K562 (cell line): ENCODE results near the gene NRM. TPM values are rescaled to one million over a fixed set of nuclear protein-coding genes. Genes with fewer than 3 reads are reported as not detected.

ENCODE experiments used
- ATAC-seq: fragments of 200-7000 bp; cut with Tn5 transposase; 3 replicates; pipeline ENCODE4 v1.9.1; 2020; ENCODE audit warnings: moderate library complexity
- BruUV-seq: library from RNA; stranded (reverse); fragments of 400-500 nt; replicated peaks from 2 replicates; lab custom pipeline; 2021; lab: Mats Ljungman, UMichigan
- CTCF ChIA-PET: fragments of 300-600 bp; formaldehyde crosslinking; extraction: SDS; loops from one replicate; lab custom pipeline; 2021; ENCODE audit warnings: low intra/inter-chr PET ratio; lab: Yijun Ruan, JAX
- POLR2A ChIA-PET: fragments of 300-600, 350-650 bp; sonication (Branson Sonifier 250); formaldehyde crosslinking; extraction: SDS; loops from one replicate; lab custom pipeline; 2021; ENCODE audit warnings: antibody characterized with exemption, inconsistent platforms; lab: Yijun Ruan, JAX
- DNase-seq, 4 experiments: peaks; one replicate each; pipeline versions ENCODE4 v3.0.0 to v3.0.0-alpha.2; 2011 to 2018; ENCODE audit warnings: low spot score in 3 of 4, mixed read lengths in 3 of 4; ENCODE audit errors: extremely low read depth in 1 of 4
- FAIRE-seq: peaks from 2 replicates; lab custom pipeline; 2011; peaks lifted over from hg19 to GRCh38; lab: Jason Lieb, UNC
- H2AFZ ChIP-seq: 2 replicates; pipeline ENCODE4 v1.6.0; 2011; ENCODE audit warnings: low read depth, low read length, control low read depth, inconsistent platforms
- H3K27ac ChIP-seq: fragments of 200-600 bp; 3 replicates; pipeline ENCODE4 v1.8.0; 2011; ENCODE audit warnings: low read depth, mild to moderate bottlenecking, control low read depth, inconsistent platforms, low read length, moderate library complexity, mixed read lengths; ENCODE audit errors: extremely low read depth
- H3K27me3 ChIP-seq, 2 experiments: fragments of 300-600 bp in 1 of 2; 2 replicates in 1 of 2; 3 replicates in 1 of 2; pipeline versions ENCODE4 v1.6.0 to v1.8.0; 2011; ENCODE audit warnings: inconsistent platforms in 2 of 2, low read length in 2 of 2, mild to moderate bottlenecking in 1 of 2, mixed read lengths in 1 of 2, moderate library complexity in 1 of 2; ENCODE audit not compliant: control insufficient read depth in 2 of 2, insufficient read depth in 2 of 2
- H3K36me3 ChIP-seq: fragments of 300-600 bp; 3 replicates; pipeline ENCODE4 v1.8.0; 2011; ENCODE audit warnings: mild to moderate bottlenecking, low read length, inconsistent platforms; ENCODE audit not compliant: control insufficient read depth, insufficient read depth
- H3K4me1 ChIP-seq, 2 experiments: fragments of 200-600 bp in 1 of 2; replicated peaks in 1 of 2; 2 replicates in 1 of 2; 3 replicates in 1 of 2; pipeline versions ENCODE4 v1.5.1 to v1.8.0; 2011; ENCODE audit warnings: inconsistent platforms in 2 of 2, low read length in 2 of 2, mild to moderate bottlenecking in 1 of 2, mixed read lengths in 1 of 2, moderate library complexity in 1 of 2; ENCODE audit not compliant: control insufficient read depth in 2 of 2, insufficient read depth in 2 of 2
- H3K4me2 ChIP-seq: 2 replicates; pipeline ENCODE4 v1.6.1; 2011; ENCODE audit warnings: low read length, control low read depth, inconsistent platforms, mixed read lengths; ENCODE audit not compliant: insufficient read depth
- H3K4me3 ChIP-seq: fragments of 200-600 bp; sonication (generic), shearing (Covaris generic); 2 replicates; pipeline ENCODE4 v1.5.1; 2016; ENCODE audit warnings: control low read depth, inconsistent platforms
- H3K79me2 ChIP-seq: fragments of 200-600 bp; 3 replicates; pipeline ENCODE4 v1.8.0; 2011; ENCODE audit warnings: low read length, inconsistent platforms; ENCODE audit not compliant: control insufficient read depth, insufficient read depth
- H3K9ac ChIP-seq, 2 experiments: 2 replicates each; pipeline versions ENCODE4 v1.6.0 to v1.6.1; 2011; ENCODE audit warnings: low read depth in 2 of 2, low read length in 2 of 2, control low read depth in 1 of 2, inconsistent platforms in 1 of 2, mild to moderate bottlenecking in 1 of 2, mixed read lengths in 1 of 2; ENCODE audit not compliant: insufficient read depth in 1 of 2
- H3K9me1 ChIP-seq: one replicate; pipeline ENCODE4 v1.6.0; 2011; ENCODE audit warnings: inconsistent platforms, mild to moderate bottlenecking, low read length, moderate library complexity; ENCODE audit not compliant: control insufficient read depth, insufficient read depth
- H3K9me3 ChIP-seq: replicated peaks from 2 replicates; pipeline ENCODE4 v1.5.1; 2011; ENCODE audit warnings: low read depth, low read length, inconsistent platforms; ENCODE audit not compliant: control insufficient read depth, insufficient read depth
- H4K20me1 ChIP-seq: replicated peaks from 2 replicates; pipeline ENCODE4 v1.6.1; 2011; ENCODE audit warnings: low read length, inconsistent platforms, mixed read lengths; ENCODE audit not compliant: control insufficient read depth, insufficient read depth
- FUS ChIP-seq: fragments of 200-400 bp; formaldehyde crosslinking; optimal IDR thresholded peaks from 2 replicates; pipeline ENCODE3; 2017; ENCODE audit warnings: low read depth, low read length
- MLX ChIP-seq, 2 experiments: fragments of 450-650 bp in 1 of 2; sonication (generic) in 1 of 2; formaldehyde crosslinking; conservative IDR thresholded peaks; 2 replicates each; pipeline versions ENCODE4 v1.4.0 to v1.8.1; 2020 to 2022; ENCODE audit warnings: mild to moderate bottlenecking in 1 of 2, missing genetic modification reagents in 1 of 2
- SLC30A9 ChIP-seq: fragments of 250-450 bp; sonication (Bioruptor Pico); IDR thresholded peaks from 2 replicates; pipeline ENCODE4 v1.8.0; 2022; ENCODE audit warnings: mild to moderate bottlenecking, moderate library complexity
- ZNF197 ChIP-seq: fragments of 200-800 bp; sonication (Bioruptor generic); IDR thresholded peaks from 2 replicates; pipeline ENCODE4 v1.6.1; 2016; ENCODE audit warnings: low read depth, missing genetic modification characterization, missing compliant biosample characterization
- WGBS: fragments of 100-300 bp; shearing (Covaris generic); methylation state at CpG from one replicate; pipeline ENCODE4 v1.1.6; 2016; ENCODE audit warnings: low coverage, mixed read lengths; ENCODE audit not compliant: insufficient coverage; ENCODE audit errors: missing lambda C conversion rate; 5-methylcytosine and 5-hydroxymethylcytosine counted together
- in situ Hi-C: fragments of 300-500 bp; cut with MboI; formaldehyde crosslinking; loops from 4 replicates; pipeline ENCODE4 v1.15.0; 2018; ENCODE audit warnings: inconsistent platforms, mixed read lengths
- intact Hi-C: fragments of 100-400 bp; cut with micrococcal nuclease; formaldehyde crosslinking; loops from 2 replicates; pipeline ENCODE4 v1.14.2; 2022
- polyA plus RNA-seq, 8 experiments: library from polyadenylated mRNA; depleted of rRNA in 4 of 8; stranded (reverse) in 5 of 8; unstranded in 3 of 8; fragments of >200 nt; fragmentation: Nextera tagmentation in 2 of 8; fragmentation: Illumina TruSeq in 1 of 8; extraction: Ambion mirVana in 2 of 8; extraction: Trizol in 1 of 8; gene quantifications; 2 replicates each; pipeline versions ENCODE4 v1.2.1 to v1.2.3, GENCODE V29; 2011 to 2014; ENCODE audit warnings: inconsistent platforms in 1 of 8, missing spikeins in 1 of 8
- total RNA-seq, 7 experiments: library from RNA; depleted of rRNA in 6 of 7; stranded (reverse); fragments of >200 nt in 6 of 7; fragmentation: Illumina TruSeq in 2 of 7; extraction: Trizol in 2 of 7; gene quantifications; 2 replicates each; pipeline versions ENCODE4 v1.2.1 to v1.2.3, GENCODE V29; 2011 to 2021; ENCODE audit warnings: low replicate concordance in 1 of 7
- TF ChIP-seq, protein P1 (sequence below): IDR thresholded peaks from 3 replicates; pipeline ENCODE4 v1.6.1; 2011; ENCODE audit warnings: borderline replicate concordance, mild to moderate bottlenecking; ENCODE audit not compliant: insufficient read length, insufficient read depth

NRM gene
- total and polyA plus RNA-seq, 9 of the 15 experiments (the other 6 are each of a cell fraction or from before 2014, with no cell fraction given) = 9.7 to 58.2 (median 18.1) TPM

DNA sequence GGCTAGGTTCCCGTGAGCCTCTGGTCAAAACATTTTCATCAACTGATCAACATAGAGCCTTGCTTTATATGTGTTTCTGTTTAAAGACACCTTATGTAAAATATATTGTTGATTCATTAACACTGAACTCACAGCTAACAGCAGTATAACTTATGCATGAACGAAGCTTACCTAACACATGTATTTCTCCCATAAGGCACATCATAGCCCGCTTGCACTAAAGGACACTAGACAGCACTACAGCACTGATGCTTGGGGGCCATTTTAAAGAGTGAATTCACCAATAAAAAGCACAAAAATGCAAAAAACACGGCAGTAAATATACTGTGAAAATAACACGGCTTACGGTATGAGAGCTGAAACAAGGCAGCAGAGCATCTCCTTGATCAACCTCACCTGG lies 47.7 kb upstream of the NRM start:
- peaks cover 71% of the 10 kb centered on the region for H3K36me3 ChIP-seq
- WGBS = 89% methylated on average over 6 of the region's 6 CpGs
- CTCF ChIA-PET = no interaction called here
- BruUV-seq = no TSS peak
- peaks cover 5% of the 10 kb centered on the region for H3K9me1 ChIP-seq
- DNase-seq = no peak
- TF ChIP-seq MLX (CRISPR knock-in tag; conservative IDR thresholded peaks at IDR 0.05) = no peak
- no peak for TF ChIP-seq ZNF197
- TF ChIP-seq, protein P1, sequence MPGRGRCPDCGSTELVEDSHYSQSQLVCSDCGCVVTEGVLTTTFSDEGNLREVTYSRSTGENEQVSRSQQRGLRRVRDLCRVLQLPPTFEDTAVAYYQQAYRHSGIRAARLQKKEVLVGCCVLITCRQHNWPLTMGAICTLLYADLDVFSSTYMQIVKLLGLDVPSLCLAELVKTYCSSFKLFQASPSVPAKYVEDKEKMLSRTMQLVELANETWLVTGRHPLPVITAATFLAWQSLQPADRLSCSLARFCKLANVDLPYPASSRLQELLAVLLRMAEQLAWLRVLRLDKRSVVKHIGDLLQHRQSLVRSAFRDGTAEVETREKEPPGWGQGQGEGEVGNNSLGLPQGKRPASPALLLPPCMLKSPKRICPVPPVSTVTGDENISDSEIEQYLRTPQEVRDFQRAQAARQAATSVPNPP = no peak
- TF ChIP-seq SLC30A9 (CRISPR knock-in tag) = no peak
- no peak for TF ChIP-seq FUS
- TF ChIP-seq, all 486 proteins: peak for 0
- H3K4me2 ChIP-seq = no peak overlapping the region
- H3K4me3 ChIP-seq = no peak overlapping the region
- peaks cover 34 to 35% of the 10 kb centered on the region in 2 experiments for H3K4me1 ChIP-seq
- H3K27me3 ChIP-seq = no peaks in the 10 kb centered on the region
- no peak overlapping the region for H3K9ac ChIP-seq
- H2AFZ ChIP-seq = no peak overlapping the region
- H3K9me3 ChIP-seq = no peaks in the 10 kb centered on the region
- H4K20me1 ChIP-seq = peaks cover 4% of the 10 kb centered on the region; the same call in 1 of the 2 replicates
- FAIRE-seq (no peak), ATAC-seq (no peak)
- no peak overlapping the region for H3K27ac ChIP-seq
- POLR2A ChIA-PET = interaction anchor here (0.6 to 5.0 kb wide), 9 partner anchors 8 to 106 kb away, joined by 3 to 27 read pairs (median 4); partner anchors contain the start of gene MDC1
- intact Hi-C loops = no loop called here
- in situ Hi-C loops = no loop called here
- H3K79me2 ChIP-seq = peaks cover 58% of the 10 kb centered on the region
